Peyer's patch (tissue), 4 donors: ENCODE measurements around the gene SCGB2B2. TPM values are rescaled to one million over a fixed set of nuclear protein-coding genes. Genes with fewer than 3 reads are reported as not detected.

Experiments
- DNase-seq, 3 donors: peaks; one replicate each; pipeline ENCODE4 v3.0.0-alpha.2; 2017 to 2019
- H3K27ac ChIP-seq, 4 donors: fragments of 200-600 bp; sonication (generic); one replicate each; pipeline ENCODE4 v1.5.1; 2016 to 2019
- H3K27me3 ChIP-seq, 2 donors: fragments of 200-600 bp; sonication (generic); one replicate each; pipeline ENCODE4 v1.5.1; 2019
- H3K36me3 ChIP-seq, 3 donors: fragments of 200-600 bp; sonication (generic); one replicate each; pipeline ENCODE4 v1.5.1; 2016 to 2019
- H3K4me1 ChIP-seq, 4 donors: fragments of 200-600 bp; sonication (generic); one replicate each; pipeline ENCODE4 v1.5.1; 2016 to 2019
- H3K4me3 ChIP-seq, 4 donors: fragments of 200-600 bp; sonication (generic); 1 replicate in 3 of 4; 2 replicates in 1 of 4; pipeline ENCODE4 v1.5.1; 2016 to 2019; ENCODE audit warnings: mild to moderate bottlenecking in 1 of 4
- H3K9me3 ChIP-seq, 4 donors: fragments of 200-600 bp; sonication (generic); one replicate each; pipeline ENCODE4 v1.5.1; 2016 to 2019; ENCODE audit warnings: mild to moderate bottlenecking in 1 of 4
- POLR2A ChIP-seq, 2 donors: fragments of 450-650 bp; IDR thresholded peaks; one replicate each; pipeline ENCODE4 v1.5.1; 2017; ENCODE audit warnings: antibody characterized with exemption in 2 of 2, mild to moderate bottlenecking in 2 of 2, moderate library complexity in 2 of 2
- total RNA-seq, 4 donors: library from RNA; depleted of rRNA; stranded (reverse); fragments of >200 nt; gene quantifications; one replicate each; pipeline ENCODE4 v1.1.0, GENCODE V29; 2016
- TF ChIP-seq, protein P1 (sequence below), 6 experiments: fragments of 450-650 bp in 4 of 6; fragments of 200-600 bp in 2 of 6; sonication (generic) in 1 of 6; IDR thresholded peaks; one replicate each; pipeline ENCODE4 v1.5.1; 2017 to 2019; ENCODE audit warnings: antibody characterized with exemption in 6 of 6, mild to moderate bottlenecking in 3 of 6, moderate library complexity in 1 of 6

Gene SCGB2B2
- total RNA-seq, 4 donors from 2014 or later: 0.35 to 1.6 (median 1.5) TPM; not detected in 1

DNA sequence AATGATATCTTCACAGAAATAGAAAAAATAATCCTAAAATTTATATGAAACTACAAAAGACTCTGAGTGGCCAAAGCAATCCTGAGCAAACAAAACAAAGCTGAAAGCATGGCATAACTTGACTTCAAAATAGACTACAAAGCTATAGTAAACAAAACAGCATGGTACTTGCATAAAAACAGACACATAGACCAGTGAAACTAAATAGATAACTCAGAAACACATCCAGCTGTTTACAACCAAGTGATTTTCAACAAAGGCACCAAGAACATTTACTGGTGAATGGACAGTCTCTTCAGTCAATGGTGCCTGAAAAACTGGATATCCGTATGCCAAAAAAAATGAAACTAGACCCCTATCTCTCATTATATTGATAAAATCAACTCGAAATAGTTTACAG lies 25.2 kb downstream of the SCGB2B2 start:
- TF ChIP-seq, protein P1, sequence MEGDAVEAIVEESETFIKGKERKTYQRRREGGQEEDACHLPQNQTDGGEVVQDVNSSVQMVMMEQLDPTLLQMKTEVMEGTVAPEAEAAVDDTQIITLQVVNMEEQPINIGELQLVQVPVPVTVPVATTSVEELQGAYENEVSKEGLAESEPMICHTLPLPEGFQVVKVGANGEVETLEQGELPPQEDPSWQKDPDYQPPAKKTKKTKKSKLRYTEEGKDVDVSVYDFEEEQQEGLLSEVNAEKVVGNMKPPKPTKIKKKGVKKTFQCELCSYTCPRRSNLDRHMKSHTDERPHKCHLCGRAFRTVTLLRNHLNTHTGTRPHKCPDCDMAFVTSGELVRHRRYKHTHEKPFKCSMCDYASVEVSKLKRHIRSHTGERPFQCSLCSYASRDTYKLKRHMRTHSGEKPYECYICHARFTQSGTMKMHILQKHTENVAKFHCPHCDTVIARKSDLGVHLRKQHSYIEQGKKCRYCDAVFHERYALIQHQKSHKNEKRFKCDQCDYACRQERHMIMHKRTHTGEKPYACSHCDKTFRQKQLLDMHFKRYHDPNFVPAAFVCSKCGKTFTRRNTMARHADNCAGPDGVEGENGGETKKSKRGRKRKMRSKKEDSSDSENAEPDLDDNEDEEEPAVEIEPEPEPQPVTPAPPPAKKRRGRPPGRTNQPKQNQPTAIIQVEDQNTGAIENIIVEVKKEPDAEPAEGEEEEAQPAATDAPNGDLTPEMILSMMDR (IDR thresholded peaks at IDR 0.05): no peak
- no peak for TF ChIP-seq POLR2A (IDR thresholded peaks at IDR 0.05)
- H3K27me3 ChIP-seq: no peaks in the 10 kb centered on the region
- DNase-seq: no peak

DNA sequence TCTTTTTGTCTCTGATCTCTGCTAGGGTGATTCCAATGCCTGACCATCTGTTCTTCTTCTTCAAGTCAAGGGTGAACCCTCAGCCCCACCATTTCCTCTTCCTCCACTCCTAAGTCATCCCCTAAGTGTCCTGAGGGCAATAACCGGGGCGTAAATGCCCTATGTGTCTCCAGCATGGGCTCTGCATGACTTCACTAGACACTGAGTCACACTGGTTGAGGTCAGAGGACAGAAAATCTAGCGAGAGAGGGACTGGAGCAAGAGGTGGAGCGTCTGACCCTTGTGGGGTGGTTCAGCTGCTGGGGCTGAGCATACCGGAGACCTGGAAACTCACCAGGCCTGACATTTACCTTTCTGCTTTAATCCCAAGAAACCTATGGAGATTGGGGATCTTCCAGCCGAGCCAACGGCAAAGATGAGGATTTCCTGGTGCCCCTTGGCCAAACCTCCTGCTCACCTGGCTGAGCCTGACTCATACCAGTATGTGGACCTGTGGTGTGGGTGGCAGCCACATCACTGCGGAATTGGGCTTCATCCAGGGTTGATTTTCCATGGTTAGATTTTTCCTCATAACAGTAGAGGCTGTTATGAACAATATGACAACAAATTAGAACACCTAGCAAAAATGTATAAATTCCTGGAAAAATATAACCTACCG lies 26.9 kb downstream of the SCGB2B2 start:
- H3K27ac ChIP-seq: no peak overlapping the region
- TF ChIP-seq, protein P1 (IDR thresholded peaks at IDR 0.05): no peak
- no peak for TF ChIP-seq POLR2A (IDR thresholded peaks at IDR 0.05)

More for the DNA sequence above, 25.2 kb downstream of the SCGB2B2 start:
- H3K9me3 ChIP-seq: no peaks in the 10 kb centered on the region
- H3K4me1 ChIP-seq: no peaks in the 10 kb centered on the region
- no peaks in the 10 kb centered on the region for H3K36me3 ChIP-seq
- no peak overlapping the region for H3K27ac ChIP-seq
- H3K4me3 ChIP-seq: no peak overlapping the region

DNA sequence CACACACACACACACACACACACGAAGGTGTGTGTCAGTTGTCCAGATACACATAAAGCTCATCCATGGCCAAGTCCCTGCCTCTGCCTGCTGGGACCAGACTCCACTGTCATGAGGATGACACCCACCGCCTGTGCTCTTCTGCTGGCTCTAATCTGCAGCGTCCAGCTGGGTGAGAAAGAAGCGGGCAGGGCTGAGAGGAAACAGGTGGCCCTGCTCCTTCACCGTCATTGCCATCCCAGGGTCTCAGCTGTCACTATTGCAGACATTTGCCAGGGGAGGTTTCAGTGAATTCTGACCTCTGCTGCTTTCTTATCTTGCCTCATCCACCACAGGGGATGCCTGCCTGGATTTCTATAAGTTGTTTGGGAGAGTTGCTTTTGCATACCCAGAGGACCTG lies 31.4 kb downstream of the SCGB2B2 start:
- Histone ChIP-seq H3K9me3 (no peaks in the 10 kb centered on the region), H3K4me1 (no peaks in the 10 kb centered on the region), H3K4me3 (no peak overlapping the region), H3K27me3 (no peaks in the 10 kb centered on the region), H3K36me3 (no peaks in the 10 kb centered on the region), H3K27ac (no peak overlapping the region)
- TF ChIP-seq, protein P1 (IDR thresholded peaks at IDR 0.05): no peak
- no peak for TF ChIP-seq POLR2A (IDR thresholded peaks at IDR 0.05)
- DNase-seq: no peak

More for the DNA sequence above, 26.9 kb downstream of the SCGB2B2 start:
- H3K4me1 ChIP-seq: no peaks in the 10 kb centered on the region
- H3K4me3 ChIP-seq: no peak overlapping the region
- DNase-seq: no peak
- no peaks in the 10 kb centered on the region for H3K27me3 ChIP-seq
- H3K36me3 ChIP-seq: no peaks in the 10 kb centered on the region
- H3K9me3 ChIP-seq: no peaks in the 10 kb centered on the region

DNA sequence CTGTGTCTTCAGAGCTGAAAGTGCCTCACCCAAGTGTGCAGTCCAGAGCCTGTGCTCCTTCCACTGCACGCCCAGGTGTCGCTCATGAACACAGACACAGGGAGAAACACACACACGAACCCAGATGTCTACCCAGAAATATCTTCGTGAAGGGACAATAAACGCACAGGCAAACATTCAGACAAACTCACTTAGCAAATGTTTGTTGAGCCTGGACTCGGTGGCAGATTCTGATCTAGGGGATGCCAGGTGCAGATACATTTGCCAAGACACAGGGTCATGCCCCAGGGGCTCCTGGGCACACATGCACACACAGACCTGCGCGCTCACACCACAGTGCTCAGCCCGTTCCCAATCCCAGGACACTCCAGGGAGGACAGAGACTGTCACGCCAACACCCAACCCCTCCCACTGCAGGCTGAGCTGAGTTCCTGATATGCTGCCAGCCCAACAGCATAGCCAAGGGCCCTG lies 31.9 kb downstream of the SCGB2B2 start:
- no peak for DNase-seq
- H3K4me1 ChIP-seq: no peaks in the 10 kb centered on the region
- no peak overlapping the region for H3K4me3 ChIP-seq
- H3K36me3 ChIP-seq: no peaks in the 10 kb centered on the region
- H3K27me3 ChIP-seq: no peaks in the 10 kb centered on the region
- TF ChIP-seq, protein P1 (IDR thresholded peaks at IDR 0.05): no peak
- no peak for TF ChIP-seq POLR2A (IDR thresholded peaks at IDR 0.05)
- H3K27ac ChIP-seq: no peak overlapping the region
- H3K9me3 ChIP-seq: no peaks in the 10 kb centered on the region

DNA sequence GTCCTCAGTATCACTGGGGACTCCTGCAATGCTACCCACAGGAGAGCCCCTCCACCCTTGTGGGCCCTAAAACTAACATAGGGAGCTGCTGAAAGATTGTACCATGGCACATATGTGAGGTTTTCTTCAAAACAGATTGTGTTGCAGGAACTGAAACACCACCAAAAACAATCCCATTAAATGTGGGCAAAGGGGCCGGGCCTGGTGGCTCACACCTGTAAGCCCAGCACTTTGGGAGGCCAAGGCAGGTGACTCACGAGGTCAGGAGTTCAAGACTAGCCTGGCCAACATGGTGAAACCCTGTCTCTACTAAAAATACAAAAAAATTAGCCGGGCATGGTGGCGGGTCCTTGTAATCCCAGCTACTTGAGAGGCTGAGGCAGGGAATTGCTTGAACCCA lies 34.7 kb downstream of the SCGB2B2 start:
- H3K27me3 ChIP-seq: no peaks in the 10 kb centered on the region
- DNase-seq: no peak
- TF ChIP-seq, protein P1 (IDR thresholded peaks at IDR 0.05): no peak
- no peak for TF ChIP-seq POLR2A (IDR thresholded peaks at IDR 0.05)
- H3K4me1 ChIP-seq: no peaks in the 10 kb centered on the region
- no peak overlapping the region for H3K4me3 ChIP-seq
- no peaks in the 10 kb centered on the region for H3K9me3 ChIP-seq
- H3K36me3 ChIP-seq: no peaks in the 10 kb centered on the region
- no peak overlapping the region for H3K27ac ChIP-seq
